HEK293 (cell line): ENCODE results near the gene DCAKD.

Experiments used
- CTCF ChIA-PET: fragments of 350-600 bp; formaldehyde crosslinking; extraction: SDS; loops from one replicate; lab custom pipeline; 2021; ENCODE audit warnings: antibody characterized with exemption; lab: Yijun Ruan, JAX
- POLR2A ChIA-PET: fragments of 300-600 bp; formaldehyde crosslinking; extraction: SDS; loops from one replicate; lab custom pipeline; 2020; ENCODE audit warnings: antibody characterized with exemption, inconsistent platforms; lab: Yijun Ruan, JAX
- H3K27ac ChIP-seq: fragments of 200-500 bp; sonication (Bioruptor generic); 2 replicates; pipeline ENCODE4 v1.5.1; 2014; ENCODE audit warnings: low read depth, low read length, control low read depth, inconsistent platforms; ENCODE audit errors: extremely low read depth
- H3K36me3 ChIP-seq, 2 experiments: fragments of 200-500 bp in 1 of 2; sonication (Bioruptor generic) in 1 of 2; 1 replicate in 1 of 2; 2 replicates in 1 of 2; pipeline ENCODE4 v1.5.1; 2014 to 2017; ENCODE audit warnings: inconsistent platforms in 2 of 2, low read length in 2 of 2; ENCODE audit not compliant: control insufficient read depth in 2 of 2, insufficient read depth in 1 of 2
- H3K4me1 ChIP-seq: fragments of 200-500 bp; sonication (Bioruptor generic); 2 replicates; pipeline ENCODE4 v1.5.1; 2014; ENCODE audit warnings: mild to moderate bottlenecking, low read length, inconsistent platforms; ENCODE audit not compliant: control insufficient read depth, insufficient read depth
- H3K4me3 ChIP-seq: 2 replicates; pipeline ENCODE4 v1.5.1; 2011; ENCODE audit warnings: low read depth, mild to moderate bottlenecking, control low read depth, low read length, moderate library complexity
- H3K9me3 ChIP-seq: fragments of 200-500 bp; sonication (Bioruptor generic); 2 replicates; pipeline ENCODE4 v1.5.1; 2014; ENCODE audit warnings: low read depth, low read length, inconsistent platforms; ENCODE audit not compliant: control insufficient read depth, insufficient read depth
- KLF7 ChIP-seq: fragments of 450-650 bp; formaldehyde crosslinking; IDR thresholded peaks from 2 replicates; pipeline ENCODE4 v1.5.1; 2016; ENCODE audit warnings: missing biosample characterization, missing genetic modification characterization, borderline replicate concordance
- OVOL3 ChIP-seq: fragments of 450-650 bp; formaldehyde crosslinking; IDR thresholded peaks from 2 replicates; pipeline ENCODE4 v1.5.1; 2016; ENCODE audit warnings: missing biosample characterization, missing genetic modification characterization
- PRDM10 ChIP-seq: fragments of 450-650 bp; formaldehyde crosslinking; IDR thresholded peaks from 2 replicates; pipeline ENCODE4 v1.5.1; 2016; ENCODE audit warnings: missing biosample characterization, missing genetic modification characterization
- YY1 ChIP-seq: fragments of 450-650 bp; formaldehyde crosslinking; IDR thresholded peaks from 2 replicates; pipeline ENCODE4 v1.5.1; 2018; ENCODE audit warnings: missing biosample characterization, missing genetic modification characterization
- YY2 ChIP-seq: fragments of 450-650 bp; formaldehyde crosslinking; IDR thresholded peaks from 2 replicates; pipeline ENCODE4 v1.5.1; 2016; ENCODE audit warnings: missing biosample characterization, missing genetic modification characterization
- ZBTB6 ChIP-seq: fragments of 450-650 bp; formaldehyde crosslinking; IDR thresholded peaks from 2 replicates; pipeline ENCODE4 v1.5.1; 2017; ENCODE audit warnings: missing biosample characterization, missing genetic modification characterization
- ZNF18 ChIP-seq: fragments of 450-650 bp; formaldehyde crosslinking; IDR thresholded peaks from 2 replicates; pipeline ENCODE4 v1.5.1; 2016; ENCODE audit warnings: missing biosample characterization, missing genetic modification characterization
- ZNF202 ChIP-seq: fragments of 450-650 bp; formaldehyde crosslinking; IDR thresholded peaks from 2 replicates; pipeline ENCODE4 v1.5.1; 2016; ENCODE audit warnings: missing biosample characterization, missing genetic modification characterization, borderline replicate concordance
- ZNF239 ChIP-seq: fragments of 450-650 bp; formaldehyde crosslinking; IDR thresholded peaks from 2 replicates; pipeline ENCODE4 v1.5.1; 2016; ENCODE audit warnings: missing biosample characterization, missing genetic modification characterization
- ZNF280D ChIP-seq: fragments of 450-650 bp; formaldehyde crosslinking; IDR thresholded peaks from 2 replicates; pipeline ENCODE4 v1.5.1; 2016; ENCODE audit warnings: missing biosample characterization, missing genetic modification characterization
- ZNF394 ChIP-seq: fragments of 450-650 bp; formaldehyde crosslinking; IDR thresholded peaks from 2 replicates; pipeline ENCODE4 v1.5.1; 2016; ENCODE audit warnings: missing biosample characterization, missing genetic modification characterization, mild to moderate bottlenecking, moderate library complexity, borderline replicate concordance
- ZNF449 ChIP-seq: fragments of 450-650 bp; formaldehyde crosslinking; IDR thresholded peaks from 2 replicates; pipeline ENCODE4 v1.5.1; 2017; ENCODE audit warnings: missing biosample characterization, mild to moderate bottlenecking, missing genetic modification characterization, moderate library complexity
- ZNF488 ChIP-seq: fragments of 450-650 bp; formaldehyde crosslinking; IDR thresholded peaks from 2 replicates; pipeline ENCODE4 v1.5.1; 2016; ENCODE audit warnings: missing biosample characterization, missing genetic modification characterization
- ZNF549 ChIP-seq: fragments of 450-650 bp; IDR thresholded peaks from 2 replicates; pipeline ENCODE4 v1.5.1; 2018; ENCODE audit warnings: missing biosample characterization, missing genetic modification characterization, mild to moderate bottlenecking, inconsistent platforms, moderate library complexity
- ZNF626 ChIP-seq: fragments of 450-650 bp; sonication (Bioruptor Pico); formaldehyde crosslinking; IDR thresholded peaks from 2 replicates; pipeline ENCODE4 v1.5.1; 2018; ENCODE audit warnings: missing biosample characterization, missing genetic modification characterization, inconsistent platforms

The DCAKD gene

GRCh38 chr17:45086391-45086790, 35.0 kb upstream of the DCAKD start:
- no peak overlapping the region for H3K27ac ChIP-seq
- peaks cover 83 to 88% of the 10 kb centered on the region in 2 experiments for H3K36me3 ChIP-seq
- CTCF ChIA-PET, result interaction anchor here (2.4 to 6.9 kb wide), 2 partner anchors 12 to 49 kb away, joined by 9 to 71 read pairs; partner anchors contain the start of gene ACBD4
- H3K4me3 ChIP-seq, result no peak overlapping the region
- POLR2A ChIA-PET, result interaction anchor here (0.6 to 0.7 kb wide), 3 partner anchors 25 to 1060 kb away, joined by 3 to 4 read pairs (median 3); no protein-coding TSS in a partner anchor
- H3K4me1 ChIP-seq, result no peaks in the 10 kb centered on the region
- TF ChIP-seq YY2 (tag by site-specific recombination) (no peak), ZNF626 (no peak), ZBTB6 (tag by site-specific recombination) (no peak), ZNF280D (tag by site-specific recombination) (no peak), OVOL3 (tag by site-specific recombination) (no peak), ZNF488 (tag by site-specific recombination) (no peak), PRDM10 (tag by site-specific recombination) (no peak), YY1 (no peak), ZNF18 (tag by site-specific recombination) (no peak)
- TF ChIP-seq, all 188 proteins: peak for 0
- H3K9me3 ChIP-seq, result no peaks in the 10 kb centered on the region

- CTCF ChIA-PET, result no interaction called here
- POLR2A ChIA-PET, result no interaction called here
- TF ChIP-seq ZNF202 (tag by site-specific recombination) (no peak), ZNF449 (tag by site-specific recombination) (no peak), ZNF239 (tag by site-specific recombination) (no peak), ZNF394 (tag by site-specific recombination) (no peak), ZNF549 (tag by site-specific recombination) (no peak), ZNF280D (tag by site-specific recombination) (no peak), KLF7 (no peak)
Observed at GRCh38 chr17:45081047-45081703, 29.7 kb upstream of the DCAKD start.

More at GRCh38 chr17:45081047-45081703, 29.7 kb upstream of the DCAKD start:
- Histone ChIP-seq H3K9me3 (no peaks in the 10 kb centered on the region), H3K4me1 (no peaks in the 10 kb centered on the region), H3K27ac (no peak overlapping the region), H3K36me3 (peaks cover 50 to 53% of the 10 kb centered on the region in 2 experiments), H3K4me3 (no peak overlapping the region)
